OCI-LY7 (cell line): ENCODE results near the gene PARD3B. TPM values are rescaled to one million over a fixed set of nuclear protein-coding genes. Genes with fewer than 3 reads are reported as not detected.

ENCODE experiments used
- BruUV-seq: library from RNA; stranded (reverse); fragments of 400-500 nt; replicated peaks from 2 replicates; lab custom pipeline; 2021; lab: Mats Ljungman, UMichigan
- CTCF ChIA-PET: fragments of 300-600 bp; sonication (Branson Sonifier 250); formaldehyde crosslinking; loops from one replicate; lab custom pipeline; 2022; ENCODE audit warnings: antibody characterized with exemption; ENCODE audit not compliant: unreplicated experiment; lab: Charles Lee
- POLR2A ChIA-PET: fragments of 300-600 bp; sonication (Branson Sonifier 250); formaldehyde crosslinking; loops from one replicate; lab custom pipeline; 2022; ENCODE audit warnings: antibody characterized with exemption; lab: Charles Lee
- DNase-seq: peaks from one replicate; pipeline ENCODE4 v3.0.0-alpha.2; 2015; ENCODE audit warnings: low spot score
- H2AFZ ChIP-seq: fragments of 200-600 bp; sonication (generic), shearing (Covaris generic); 2 replicates; pipeline ENCODE4 v1.6.1; 2014; ENCODE audit warnings: mild to moderate bottlenecking, antibody characterized with exemption, low read length, moderate library complexity
- H3K27ac ChIP-seq: fragments of 200-600 bp; sonication (generic); 2 replicates; pipeline ENCODE4 v1.5.1; 2014; ENCODE audit warnings: mixed run types, low read depth, mild to moderate bottlenecking, moderate library complexity, low read length, inconsistent platforms; ENCODE audit not compliant: poor library complexity, severe bottlenecking
- H3K36me3 ChIP-seq: fragments of 200-600 bp; sonication (generic); 2 replicates; pipeline ENCODE4 v1.6.1; 2014; ENCODE audit warnings: mild to moderate bottlenecking, antibody characterized with exemption, low read length, moderate library complexity, mixed read lengths; ENCODE audit not compliant: insufficient read depth
- H3K4me1 ChIP-seq: fragments of 200-600 bp; sonication (generic); 2 replicates; pipeline ENCODE4 v1.5.1; 2014; ENCODE audit warnings: mild to moderate bottlenecking, low read length; ENCODE audit not compliant: insufficient read depth, poor library complexity, severe bottlenecking
- H3K4me2 ChIP-seq: fragments of 200-600 bp; sonication (generic); 2 replicates; pipeline ENCODE4 v1.6.1; 2014; ENCODE audit warnings: mild to moderate bottlenecking, low read length
- H3K4me3 ChIP-seq: fragments of 200-600 bp; sonication (generic); 2 replicates; pipeline ENCODE4 v1.5.1; 2014; ENCODE audit warnings: mild to moderate bottlenecking, low read depth, low read length; ENCODE audit not compliant: poor library complexity, severe bottlenecking
- H3K79me2 ChIP-seq: fragments of 200-600 bp; sonication (generic); 2 replicates; pipeline ENCODE4 v1.6.1; 2016; ENCODE audit warnings: low read depth, mild to moderate bottlenecking, low read length, moderate library complexity, mixed read lengths; ENCODE audit not compliant: insufficient read depth
- H3K9me2 ChIP-seq: fragments of 200-600 bp; sonication (generic); 2 replicates; pipeline ENCODE4 v1.6.1; 2016; ENCODE audit warnings: mild to moderate bottlenecking, low read length, mixed read lengths; ENCODE audit not compliant: insufficient read depth
- H3K9me3 ChIP-seq: fragments of 200-600 bp; sonication (generic); 2 replicates; pipeline ENCODE4 v1.6.1; 2014; ENCODE audit warnings: mild to moderate bottlenecking, mixed run types, low read length, mixed read lengths
- H4K20me1 ChIP-seq: fragments of 200-600 bp; sonication (generic); 2 replicates; pipeline ENCODE4 v1.6.1; 2014; ENCODE audit warnings: mild to moderate bottlenecking, antibody characterized with exemption, low read length, moderate library complexity, mixed read lengths; ENCODE audit not compliant: insufficient read depth
- CTCF ChIP-seq: fragments of 200-600 bp; sonication (generic); conservative IDR thresholded peaks from 2 replicates; pipeline ENCODE4 v1.5.1; 2014; ENCODE audit warnings: mild to moderate bottlenecking, antibody characterized with exemption, low read length, moderate library complexity, mixed read lengths
- EZH2phosphoT487 ChIP-seq: fragments of 200-600 bp; sonication (generic); IDR thresholded peaks from 2 replicates; pipeline ENCODE4 v1.6.1; 2018; ENCODE audit warnings: low read depth, borderline replicate concordance, mild to moderate bottlenecking, mixed run types, antibody characterized with exemption, low read length, moderate library complexity, mixed read lengths
- intact Hi-C: fragments of 100-400 bp; cut with micrococcal nuclease; formaldehyde crosslinking; loops from one replicate; pipeline ENCODE4 v1.10.0; 2022; ENCODE audit not compliant: unreplicated experiment
- total RNA-seq, 2 experiments: library from RNA; depleted of rRNA in 1 of 2; stranded (reverse); fragments of >200 nt in 1 of 2; shearing (Covaris generic) in 1 of 2; gene quantifications; 2 replicates each; pipeline ENCODE4 v1.2.3, GENCODE V29; 2014 to 2022

PARD3B gene
- total RNA-seq, 2 experiments from 2014 or later = not detected

DNA sequence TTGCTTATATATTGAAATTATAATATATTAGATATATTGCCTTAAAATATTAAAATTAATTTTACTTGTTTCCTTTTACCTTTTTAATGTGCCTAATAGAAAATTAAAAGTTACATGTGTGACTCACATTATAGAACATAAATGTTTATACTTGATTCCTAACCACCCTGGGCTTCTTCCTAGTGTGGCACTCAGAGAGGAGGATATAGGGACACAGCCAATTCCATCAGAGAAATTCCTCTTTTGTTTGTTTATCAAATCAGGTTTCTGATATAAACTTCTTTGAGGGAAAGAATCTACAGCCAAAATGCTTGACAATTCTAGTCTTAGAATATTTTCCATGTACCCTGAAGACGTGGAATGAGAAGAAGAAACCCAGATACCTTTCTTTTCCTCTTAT, 788.1 kb downstream of the PARD3B start:
- no peak overlapping the region for H3K4me2 ChIP-seq
- intact Hi-C loops = no loop called here
- no peak overlapping the region for H3K4me3 ChIP-seq
- H3K4me1 ChIP-seq = no peaks in the 10 kb centered on the region
- H3K79me2 ChIP-seq = no peaks in the 10 kb centered on the region
- TF ChIP-seq EZH2phosphoT487 (no peak), CTCF (no peak)
- no peak for DNase-seq
- H2AFZ ChIP-seq = no peak overlapping the region
- no peaks in the 10 kb centered on the region for H4K20me1 ChIP-seq
- H3K36me3 ChIP-seq = no peaks in the 10 kb centered on the region
- H3K9me3 ChIP-seq = no peaks in the 10 kb centered on the region
- POLR2A ChIA-PET = interaction anchor here (0.7 kb wide), 2 partner anchors 11 to 162 kb away, joined by 3 to 4 read pairs; no protein-coding TSS in a partner anchor
- CTCF ChIA-PET = no interaction called here
- no TSS peak for BruUV-seq
- H3K9me2 ChIP-seq = no peaks in the 10 kb centered on the region
- H3K27ac ChIP-seq = no peak overlapping the region

DNA sequence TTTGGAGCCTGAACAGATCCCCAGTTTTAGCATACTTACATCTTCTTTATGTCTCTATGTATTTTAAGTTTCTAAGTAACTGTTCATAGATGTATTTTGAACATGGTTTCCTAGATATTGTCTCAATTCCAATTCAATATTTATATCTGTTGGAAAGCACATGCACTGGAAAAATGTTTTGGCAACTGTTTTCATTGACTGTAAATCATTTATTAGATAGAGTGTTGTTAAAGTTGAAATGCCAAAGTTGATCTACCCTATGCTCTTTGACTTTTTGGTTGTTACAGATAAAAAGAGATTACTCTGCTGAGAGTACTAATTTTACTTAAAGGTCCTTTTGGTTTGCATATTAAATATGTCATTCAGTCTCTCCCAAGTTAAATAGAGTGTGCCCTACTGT, 792.0 kb downstream of the PARD3B start:
- no peak overlapping the region for H2AFZ ChIP-seq
- no peaks in the 10 kb centered on the region for H3K9me2 ChIP-seq
- no peaks in the 10 kb centered on the region for H3K79me2 ChIP-seq
- H3K27ac ChIP-seq = no peak overlapping the region
- TF ChIP-seq EZH2phosphoT487 = no peak
- TF ChIP-seq CTCF = no peak
- no peak overlapping the region for H3K4me2 ChIP-seq
- POLR2A ChIA-PET = no interaction called here
- no peak overlapping the region for H3K4me3 ChIP-seq
- no peaks in the 10 kb centered on the region for H3K4me1 ChIP-seq
- DNase-seq = no peak
- no peaks in the 10 kb centered on the region for H4K20me1 ChIP-seq
- CTCF ChIA-PET = no interaction called here
- H3K36me3 ChIP-seq = no peaks in the 10 kb centered on the region
- no peaks in the 10 kb centered on the region for H3K9me3 ChIP-seq
- BruUV-seq = no TSS peak
- intact Hi-C loops = no loop called here

- no peak overlapping the region for H3K4me3 ChIP-seq
- no peaks in the 10 kb centered on the region for H3K9me3 ChIP-seq
- no peaks in the 10 kb centered on the region for H3K9me2 ChIP-seq
- H3K4me1 ChIP-seq = no peaks in the 10 kb centered on the region
- ChIA-PET POLR2A (interaction anchor here (0.6 to 1.0 kb wide), 5 partner anchors 38 to 671 kb away, joined by 3 to 7 read pairs (median 3); no protein-coding TSS in a partner anchor), CTCF (no interaction called here)
- BruUV-seq = no TSS peak
- DNase-seq = no peak
- no peak overlapping the region for H3K4me2 ChIP-seq
- intact Hi-C loops = no loop called here
- no peaks in the 10 kb centered on the region for H4K20me1 ChIP-seq
- TF ChIP-seq CTCF (no peak), EZH2phosphoT487 (no peak)
- no peak overlapping the region for H3K27ac ChIP-seq
- H3K36me3 ChIP-seq = no peaks in the 10 kb centered on the region
- H2AFZ ChIP-seq = no peak overlapping the region
- H3K79me2 ChIP-seq = no peaks in the 10 kb centered on the region
Measured at GRCh38 chr2:205338156-205338555, 792.9 kb downstream of the PARD3B start.
